HG03439 (cell line): ENCODE data around the gene DDR1.

Experiments used
- ATAC-seq: cut with Tn5 transposase; IDR thresholded peaks from one replicate; pipeline ENCODE4 v1.9.1; 2021; ENCODE audit warnings: mild to moderate bottlenecking, moderate library complexity; ENCODE audit not compliant: unreplicated experiment

Gene DDR1

GRCh38 chr6:30879684-30880427 is 4.5 kb upstream of the DDR1 start:
- ATAC-seq, result no peak

GRCh38 chr6:30880698-30881252 is 3.5 kb upstream of the DDR1 start:
- no peak for ATAC-seq

- no peak for ATAC-seq
Observed at GRCh38 chr6:30881392-30882203, 2.7 kb upstream of the DDR1 start.

DNA sequence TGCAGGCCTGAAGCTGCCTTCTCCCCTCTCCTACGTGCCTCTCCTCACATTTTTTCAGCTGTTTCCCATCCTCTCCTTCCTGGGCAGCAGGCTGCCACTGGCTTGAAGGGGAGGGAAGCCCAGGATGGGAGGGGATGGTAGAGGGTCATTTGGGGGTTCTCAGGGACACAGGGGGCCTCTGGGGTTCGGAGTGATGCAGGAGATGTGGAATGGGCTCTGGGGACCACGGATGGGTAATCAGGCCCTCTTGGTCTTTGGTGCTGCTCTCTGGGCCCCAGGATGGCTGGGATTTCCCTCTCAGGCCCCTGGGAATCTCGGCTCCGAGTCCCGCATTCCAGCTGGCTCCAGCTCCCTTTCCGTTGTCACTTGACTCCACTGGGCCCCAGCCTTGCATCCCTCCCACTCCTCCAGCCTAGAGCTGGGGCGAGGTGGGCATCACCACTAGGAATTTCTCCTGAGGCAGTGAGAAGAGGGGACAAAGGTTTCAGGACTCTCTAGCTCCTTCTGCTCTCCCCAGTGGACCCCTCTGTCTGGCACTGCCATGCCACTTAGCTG is 2.0 kb upstream of the DDR1 start:
- no peak for ATAC-seq

GRCh38 chr6:30882759-30883684 is 1.3 kb upstream of the DDR1 start:
- no peak for ATAC-seq

DNA sequence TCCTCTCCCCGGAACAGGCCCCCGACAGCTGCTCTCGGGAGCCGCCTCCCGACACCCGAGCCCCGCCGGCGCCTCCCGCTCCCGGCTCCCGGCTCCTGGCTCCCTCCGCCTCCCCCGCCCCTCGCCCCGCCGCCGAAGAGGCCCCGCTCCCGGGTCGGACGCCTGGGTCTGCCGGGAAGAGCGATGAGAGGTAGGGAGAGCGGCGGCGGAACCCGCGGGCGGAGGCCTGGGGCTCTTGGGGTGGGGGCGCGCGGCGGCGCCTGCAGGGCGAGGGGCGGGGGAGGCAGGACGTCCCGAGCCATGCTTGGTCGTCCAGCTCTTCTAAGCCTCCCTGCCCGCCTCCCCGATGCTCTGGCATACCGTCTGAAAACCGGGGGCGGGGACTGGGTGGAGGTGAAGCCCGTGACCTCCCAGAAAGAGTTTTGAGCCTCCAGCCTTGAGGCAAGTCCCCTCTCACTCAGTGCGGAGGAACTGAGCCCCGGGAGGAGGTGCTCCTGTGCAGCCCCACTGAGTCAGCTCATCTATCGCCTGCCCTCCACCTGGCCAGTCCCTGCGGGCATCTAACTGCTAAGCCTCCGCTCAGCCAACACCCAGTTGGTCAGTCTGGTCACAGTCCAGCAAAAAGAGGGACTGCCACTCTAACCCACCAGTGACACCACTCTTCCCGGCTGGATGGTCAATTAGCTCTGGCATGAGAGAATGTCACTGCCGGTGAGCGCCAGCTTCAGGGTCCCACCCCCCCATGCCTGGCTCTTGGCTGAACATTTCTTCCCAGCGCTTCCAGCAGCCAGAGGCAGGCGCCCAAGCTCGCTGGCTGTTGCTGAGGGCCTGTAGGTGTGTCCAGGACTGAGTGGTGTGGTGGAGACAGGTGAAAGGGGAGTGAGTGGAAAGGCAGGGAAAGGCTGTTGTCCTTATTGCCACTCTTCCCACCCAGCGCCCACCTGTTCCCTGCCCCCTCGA is 482 bp downstream of the DDR1 start:
- no peak for ATAC-seq

GRCh38 chr6:30885481-30885998 is 1.2 kb downstream of the DDR1 start:
- no peak for ATAC-seq

GRCh38 chr6:30885999-30886896 is 1.9 kb downstream of the DDR1 start:
- ATAC-seq, result no peak

DNA sequence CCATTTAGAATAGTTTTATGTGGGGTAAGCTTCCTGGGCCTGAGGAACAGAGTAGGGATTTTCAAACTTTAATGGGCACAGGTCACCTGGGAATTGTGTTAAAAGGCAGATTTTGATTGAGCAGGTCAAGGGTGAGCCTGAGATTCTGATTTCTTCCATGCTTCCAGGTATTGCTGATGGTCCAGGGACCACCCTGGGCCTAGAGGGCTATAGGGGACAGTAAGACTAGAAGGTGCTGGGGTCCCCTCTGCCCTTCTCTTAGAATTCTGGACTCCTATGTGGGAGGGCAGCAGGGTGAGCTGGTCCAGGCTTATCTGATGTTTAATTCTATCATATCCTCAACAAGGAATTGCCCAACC is 2.6 kb downstream of the DDR1 start:
- ATAC-seq, result no peak

- no peak for ATAC-seq
Observed at GRCh38 chr6:30887901-30888815, 3.8 kb downstream of the DDR1 start.

- ATAC-seq, result no peak
Observed at GRCh38 chr6:30888816-30889495, 4.6 kb downstream of the DDR1 start.

DNA sequence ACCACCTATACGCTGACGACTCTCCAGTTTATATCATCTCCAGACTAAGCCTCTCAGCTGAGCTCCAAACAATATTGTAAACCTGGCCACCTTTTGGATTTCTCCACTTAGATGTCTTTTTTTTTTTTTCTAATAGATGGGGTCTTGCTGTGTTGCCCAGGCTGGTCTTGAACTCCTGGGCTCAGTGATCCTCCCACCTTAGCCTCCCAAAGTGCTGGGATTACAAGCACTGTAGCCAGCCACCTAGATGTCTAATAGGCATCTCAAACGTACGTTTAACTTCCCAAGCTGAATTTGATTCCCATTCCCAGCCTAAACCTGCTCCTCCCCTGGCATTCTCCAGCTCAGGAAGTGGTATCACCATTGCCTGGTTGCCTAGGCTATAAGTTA is 5.2 kb downstream of the DDR1 start:
- no peak for ATAC-seq

- no peak for ATAC-seq
Observed at GRCh38 chr6:30889921-30890645, 5.8 kb downstream of the DDR1 start.

DNA sequence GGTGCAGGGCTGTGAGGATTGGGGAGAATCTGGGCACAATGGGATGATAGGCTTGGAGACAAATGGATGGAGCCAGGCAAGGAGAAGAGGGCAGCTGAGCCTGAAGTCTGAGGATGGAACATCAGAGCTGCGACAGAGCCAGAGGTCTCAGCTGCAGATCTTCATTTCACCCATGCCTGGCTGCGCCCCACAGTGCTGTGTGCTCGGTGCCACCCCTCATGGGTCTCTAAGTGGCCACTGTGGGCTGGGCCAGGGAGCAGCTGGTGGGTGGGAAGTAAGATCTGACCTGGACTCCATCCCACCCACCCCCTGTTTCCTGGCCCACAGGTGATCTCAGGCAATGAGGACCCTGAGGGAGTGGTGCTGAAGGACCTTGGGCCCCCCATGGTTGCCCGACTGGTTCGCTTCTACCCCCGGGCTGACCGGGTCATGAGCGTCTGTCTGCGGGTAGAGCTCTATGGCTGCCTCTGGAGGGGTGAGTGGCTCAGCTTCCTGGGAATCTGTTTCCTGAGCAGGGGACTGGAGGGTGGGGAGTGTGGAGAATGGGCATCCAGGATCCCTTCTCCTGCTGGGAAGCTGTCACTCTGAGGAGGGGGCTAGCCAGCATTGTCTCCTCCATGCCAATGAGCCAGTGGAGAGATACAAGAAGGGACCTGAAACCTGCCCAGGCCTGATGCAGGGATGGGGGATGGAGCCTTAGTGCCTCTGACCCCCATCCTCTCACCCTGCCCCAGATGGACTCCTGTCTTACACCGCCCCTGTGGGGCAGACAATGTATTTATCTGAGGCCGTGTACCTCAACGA is 6.5 kb downstream of the DDR1 start:
- no peak for ATAC-seq

DNA sequence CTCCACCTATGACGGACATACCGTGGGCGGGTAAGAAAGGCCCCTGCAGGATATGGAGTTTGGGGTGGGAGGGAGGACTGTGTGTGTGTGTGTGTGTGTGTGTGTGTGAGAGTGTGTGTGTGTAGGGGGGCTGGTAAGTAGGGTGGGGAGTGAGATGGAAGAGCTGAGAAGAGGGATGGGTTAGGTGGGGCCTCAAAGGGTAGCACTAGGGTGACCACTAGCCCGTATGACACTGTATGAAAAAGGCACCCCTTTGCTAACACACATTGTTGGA is 7.1 kb downstream of the DDR1 start:
- no peak for ATAC-seq
